Panc1 (cell line): ENCODE measurements around the gene CMYA5.

Source experiments
- CTCF ChIP-seq: fragments of 450-650 bp; IDR thresholded peaks from 2 replicates; pipeline ENCODE4 v1.5.1; 2017; ENCODE audit warnings: mild to moderate bottlenecking
- REST ChIP-seq, 2 experiments: IDR thresholded peaks; 2 replicates each; pipeline ENCODE4 v1.6.1; 2011 to 2012; ENCODE audit warnings: low read depth in 2 of 2, control low read depth in 1 of 2, low read length in 1 of 2, mild to moderate bottlenecking in 1 of 2, moderate library complexity in 1 of 2; ENCODE audit not compliant: insufficient read depth in 1 of 2
- TCF7L2 ChIP-seq: IDR thresholded peaks from 2 replicates; pipeline ENCODE4 v1.6.1; 2011; ENCODE audit warnings: mild to moderate bottlenecking, low read depth, low read length, inconsistent platforms

- no peak for TF ChIP-seq CTCF
- no peak for TF ChIP-seq REST (IDR thresholded peaks at IDR 0.05; ENCODE audit: insufficient read depth in 1 of 2, low read depth in 2 of 2, low read length in 1 of 2)
- no peak for TF ChIP-seq TCF7L2
Observed at GRCh38 chr5:79825802-79826201, 136.2 kb downstream of the CMYA5 start.
